ENCODE measurements around the gene MTCH1.

MTCH1 gene

GRCh38 chr6:36926708-36927513 is 59.1 kb downstream of the MTCH1 start:
- DNase-seq (ENCODE audit: low read depth in 2 of 2), result no peak

- DNase-seq (ENCODE audit: low read depth in 2 of 2), result no peak
Measured at GRCh38 chr6:36925809-36926208, 60.2 kb downstream of the MTCH1 start.

GRCh38 chr6:36924778-36925374 is 61.1 kb downstream of the MTCH1 start:
- no peak for DNase-seq (ENCODE audit: low read depth in 2 of 2)

- DNase-seq (ENCODE audit: low read depth in 2 of 2), result no peak
Measured at GRCh38 chr6:36924131-36924530, 61.9 kb downstream of the MTCH1 start.

- DNase-seq (ENCODE audit: low read depth in 2 of 2), result no peak
Measured at GRCh38 chr6:36920546-36920945, 65.5 kb downstream of the MTCH1 start.

GRCh38 chr6:36920049-36920448 is 65.9 kb downstream of the MTCH1 start:
- no peak for DNase-seq (ENCODE audit: low read depth in 2 of 2)

Data from stimulated activated CD4-positive, alpha-beta T cell treated with anti-CD3 and anti-CD28 coated beads, Interleukin-12 subunit alpha, Interleukin-12 subunit beta, amount 100 ng/mL, for 24 hours (primary cell).